Kidney epithelial cell (primary cell): ENCODE data around the gene PARD6B. TPM values are rescaled to one million over a fixed set of nuclear protein-coding genes. Genes with fewer than 3 reads are reported as not detected.
"Not testable (repeated sequence)": the region's sequence is repeated elsewhere in the genome, so short reads cannot be mapped to it uniquely, and the experiment has no call there.

Source experiments
- DNase-seq: peaks from one replicate; pipeline ENCODE4 v3.0.0-alpha.2; 2010; ENCODE audit warnings: low read depth
- H3K27me3 ChIP-seq: 2 replicates; pipeline ENCODE4 v1.6.0; 2011; ENCODE audit warnings: low read length; ENCODE audit not compliant: control insufficient read depth, insufficient read depth
- H3K36me3 ChIP-seq: 2 replicates; pipeline ENCODE4 v1.5.1; 2011; ENCODE audit warnings: low read length; ENCODE audit not compliant: control insufficient read depth, insufficient read depth
- H3K4me3 ChIP-seq: 2 replicates; pipeline ENCODE4 v1.5.1; 2011; ENCODE audit warnings: low read depth, mild to moderate bottlenecking, control low read depth, low read length
- CTCF ChIP-seq: IDR thresholded peaks from 2 replicates; pipeline ENCODE4 v1.5.1; 2011; ENCODE audit warnings: mild to moderate bottlenecking, moderate library complexity, low read length, control low read depth, inconsistent platforms; ENCODE audit not compliant: insufficient read depth, poor library complexity, severe bottlenecking
- total RNA-seq: library from RNA; depleted of rRNA; stranded (reverse); fragments of >200 nt; gene quantifications from 2 replicates; pipeline ENCODE4 v1.2.3, GENCODE V29; 2015

PARD6B gene
- total RNA-seq, 1 donor from 2014 or later = 24.0 TPM

- H3K4me3 ChIP-seq = no peak overlapping the region
- H3K36me3 ChIP-seq = no peaks in the 10 kb centered on the region
- no peak for TF ChIP-seq CTCF
- H3K27me3 ChIP-seq = no peaks in the 10 kb centered on the region
- DNase-seq = no peak
Measured at GRCh38 chr20:50711113-50711825, 20.1 kb upstream of the PARD6B start.

GRCh38 chr20:50712771-50713656 is 18.4 kb upstream of the PARD6B start:
- DNase-seq = no peak
- TF ChIP-seq CTCF = no peak
- Histone ChIP-seq H3K27me3 (no peaks in the 10 kb centered on the region), H3K36me3 (no peaks in the 10 kb centered on the region), H3K4me3 (no peak overlapping the region)

- H3K36me3 ChIP-seq = no peaks in the 10 kb centered on the region
- no peaks in the 10 kb centered on the region for H3K27me3 ChIP-seq
- peak; percentile 38 for TF ChIP-seq CTCF
- no peak overlapping the region for H3K4me3 ChIP-seq
- DNase-seq = no peak
Measured at GRCh38 chr20:50713657-50714101, 17.7 kb upstream of the PARD6B start.

- DNase-seq, H3K4me3 ChIP-seq, H3K36me3 ChIP-seq, H3K27me3 ChIP-seq: not testable (repeated sequence)
Measured at GRCh38 chr20:50714426-50714825, 17.0 kb upstream of the PARD6B start.

GRCh38 chr20:50715694-50716093 is 15.7 kb upstream of the PARD6B start:
- H3K36me3 ChIP-seq = no peaks in the 10 kb centered on the region
- H3K27me3 ChIP-seq = no peaks in the 10 kb centered on the region
- no peak for DNase-seq
- TF ChIP-seq CTCF = no peak
- H3K4me3 ChIP-seq = no peak overlapping the region

GRCh38 chr20:50716518-50716917 is 14.9 kb upstream of the PARD6B start:
- no peak for DNase-seq
- Histone ChIP-seq H3K27me3 (no peaks in the 10 kb centered on the region), H3K36me3 (no peaks in the 10 kb centered on the region), H3K4me3 (no peak overlapping the region)
- TF ChIP-seq CTCF = no peak
